Endothelial cell of umbilical vein (primary cell): ENCODE measurements around the gene CDR2. TPM values are rescaled to one million over a fixed set of nuclear protein-coding genes. Genes with fewer than 3 reads are reported as not detected.

ENCODE experiments used
- BruUV-seq: library from RNA; stranded (reverse); fragments of 400-500 nt; replicated peaks from 2 replicates; lab custom pipeline; 2021; lab: Mats Ljungman, UMichigan
- CTCF ChIA-PET: fragments of 300-600, 350-600 bp; sonication (Branson Sonifier 250); formaldehyde crosslinking; loops from one replicate; lab custom pipeline; 2021; ENCODE audit warnings: antibody characterized with exemption, inconsistent platforms; lab: Charles Lee
- POLR2A ChIA-PET: fragments of 300-600, 350-600 bp; sonication (Branson Sonifier 250); formaldehyde crosslinking; loops from one replicate; lab custom pipeline; 2021; ENCODE audit warnings: antibody characterized with exemption, inconsistent platforms; lab: Charles Lee
- DNase-seq: peaks from one replicate; pipeline ENCODE4 v3.0.0-alpha.2; 2011; ENCODE audit warnings: low read depth, low spot score
- FAIRE-seq: peaks from 2 replicates; lab custom pipeline; 2011; peaks lifted over from hg19 to GRCh38; lab: Jason Lieb, UNC
- H2AFZ ChIP-seq: 2 replicates; pipeline ENCODE4 v1.6.0; 2012; ENCODE audit warnings: low read depth, low read length, control low read depth, inconsistent platforms
- H3K27ac ChIP-seq: 2 replicates; pipeline ENCODE4 v1.5.1; 2011; ENCODE audit warnings: low read depth, mild to moderate bottlenecking, control low read depth, low read length, moderate library complexity; ENCODE audit not compliant: insufficient read depth
- H3K27me3 ChIP-seq, 2 experiments: 2 replicates each; pipeline versions ENCODE4 v1.6.0 to v1.6.1; 2011; ENCODE audit warnings: low read length in 2 of 2, mixed read lengths in 1 of 2; ENCODE audit not compliant: control insufficient read depth in 2 of 2, insufficient read depth in 2 of 2
- H3K36me3 ChIP-seq, 2 experiments: 2 replicates in 1 of 2; 3 replicates in 1 of 2; pipeline ENCODE4 v1.5.1; 2011; ENCODE audit warnings: low read length in 2 of 2, mild to moderate bottlenecking in 1 of 2, moderate library complexity in 1 of 2; ENCODE audit not compliant: control insufficient read depth in 2 of 2, insufficient read depth in 2 of 2; ENCODE audit errors: extremely low read depth in 1 of 2
- H3K4me1 ChIP-seq: 3 replicates; pipeline ENCODE4 v1.5.1; 2011; ENCODE audit warnings: mild to moderate bottlenecking, low read length; ENCODE audit not compliant: control insufficient read depth, insufficient read depth; ENCODE audit errors: extremely low read depth
- H3K4me2 ChIP-seq: 2 replicates; pipeline ENCODE4 v1.6.1; 2011; ENCODE audit warnings: low read length, control low read depth, mixed read lengths; ENCODE audit not compliant: insufficient read depth
- H3K4me3 ChIP-seq, 3 experiments: fragments of 200-600 bp in 1 of 3; sonication (generic), shearing (Covaris generic) in 1 of 3; replicated peaks in 1 of 3; 2 replicates each; pipeline ENCODE4 v1.5.1; 2011 to 2016; ENCODE audit warnings: control low read depth in 3 of 3, low read length in 3 of 3, mild to moderate bottlenecking in 2 of 3, inconsistent platforms in 1 of 3, low read depth in 1 of 3, moderate library complexity in 1 of 3; ENCODE audit not compliant: insufficient read depth in 1 of 3
- H3K79me2 ChIP-seq: 2 replicates; pipeline ENCODE4 v1.6.0; 2012; ENCODE audit warnings: low read length, inconsistent platforms; ENCODE audit not compliant: control insufficient read depth, insufficient read depth
- H3K9ac ChIP-seq: replicated peaks from 2 replicates; pipeline ENCODE3; 2011; ENCODE audit warnings: low read length, control low read depth; ENCODE audit not compliant: insufficient read depth; ENCODE audit errors: extremely low read depth
- H3K9me1 ChIP-seq: replicated peaks from 3 replicates; pipeline ENCODE4 v1.6.0; 2011; ENCODE audit warnings: mild to moderate bottlenecking, low read length; ENCODE audit not compliant: control insufficient read depth, insufficient read depth; ENCODE audit errors: extremely low read depth
- H3K9me3 ChIP-seq: replicated peaks from 2 replicates; pipeline ENCODE4 v1.5.1; 2012; ENCODE audit warnings: low read length, inconsistent platforms; ENCODE audit not compliant: control insufficient read depth, insufficient read depth
- H4K20me1 ChIP-seq: replicated peaks from 2 replicates; pipeline ENCODE3; 2011; ENCODE audit warnings: mild to moderate bottlenecking, low read length; ENCODE audit not compliant: control insufficient read depth, insufficient read depth; ENCODE audit errors: extremely low read depth
- CTCF ChIP-seq, 2 donors: IDR thresholded peaks; 1 replicate in 1 of 2; 2 replicates in 1 of 2; pipeline ENCODE4 v1.5.1; 2011; ENCODE audit warnings: low read length in 2 of 2, mild to moderate bottlenecking in 2 of 2, moderate library complexity in 2 of 2, control low read depth in 1 of 2, inconsistent platforms in 1 of 2, low read depth in 1 of 2; ENCODE audit not compliant: insufficient read depth in 1 of 2; ENCODE audit errors: extremely low read depth in 1 of 2
- EZH2 ChIP-seq: IDR thresholded peaks from 2 replicates; pipeline ENCODE4 v1.6.1; 2012; ENCODE audit warnings: borderline replicate concordance, low read depth, mild to moderate bottlenecking, moderate library complexity, low read length, inconsistent platforms; ENCODE audit not compliant: severe bottlenecking
- FOS ChIP-seq: IDR thresholded peaks from 2 replicates; pipeline ENCODE4 v1.6.1; 2011; ENCODE audit warnings: mild to moderate bottlenecking, low read length, moderate library complexity, borderline replicate concordance; ENCODE audit not compliant: insufficient read depth
- GATA2 ChIP-seq: IDR thresholded peaks from 2 replicates; pipeline ENCODE4 v1.7.0; 2011; ENCODE audit warnings: low read depth, mild to moderate bottlenecking, moderate library complexity, mixed read lengths, low read length; ENCODE audit not compliant: insufficient read length, insufficient read depth
- JUN ChIP-seq: IDR thresholded peaks from 2 replicates; pipeline ENCODE4 v1.6.1; 2011; ENCODE audit warnings: borderline replicate concordance, low read depth; ENCODE audit not compliant: insufficient read length, insufficient read depth
- MAX ChIP-seq: IDR thresholded peaks from 2 replicates; pipeline ENCODE4 v1.6.1; 2011; ENCODE audit not compliant: insufficient read depth, insufficient read length
- MYC ChIP-seq: IDR thresholded peaks from one replicate; pipeline ENCODE4 v1.6.1; 2011; ENCODE audit warnings: mild to moderate bottlenecking, low read depth, low read length
- POLR2A ChIP-seq: IDR thresholded peaks from 2 replicates; pipeline ENCODE4 v1.6.1; 2012; ENCODE audit warnings: low read depth, mild to moderate bottlenecking, control low read depth, low read length
- POLR2AphosphoS5 ChIP-seq: IDR thresholded peaks from 2 replicates; pipeline ENCODE4 v1.6.1; 2012; ENCODE audit warnings: low read depth, mild to moderate bottlenecking, control low read depth, low read length, moderate library complexity; ENCODE audit not compliant: insufficient read depth
- dilution Hi-C: fragments of 300-500 bp; cut with MboI; formaldehyde crosslinking; loops from one replicate; pipeline ENCODE4 v1.15.0; 2019; ENCODE audit warnings: low sequenced_read_pairs; ENCODE audit not compliant: extremely low pct_ligation_motif_present
- intact Hi-C: fragments of 100-400 bp; cut with micrococcal nuclease; formaldehyde crosslinking; loops from one replicate; pipeline ENCODE4 v1.10.0; 2022
- polyA plus RNA-seq, 4 experiments: library from polyadenylated mRNA; depleted of rRNA in 3 of 4; stranded (reverse) in 3 of 4; unstranded in 1 of 4; fragments of >200 nt; gene quantifications; 2 replicates each; pipeline versions ENCODE4 v1.2.1 to v1.2.3, GENCODE V29; 2011 to 2012; ENCODE audit warnings: missing spikeins in 1 of 4
- total RNA-seq: library from RNA; stranded (reverse); gene quantifications from 2 replicates; pipeline ENCODE4 v1.2.3, GENCODE V29; 2021

CDR2 gene
- total and polyA plus RNA-seq, 2 donors (not counting 3 experiments of a cell fraction or from before 2014, with no cell fraction given): 35.3 to 61.9 TPM

GRCh38 chr16:22375117-22375962, 921 bp upstream of the CDR2 start:
- POLR2A ChIA-PET: interaction anchor here (0.6 kb wide), 1 partner anchor 28 kb away, joined by 7 read pairs; no protein-coding TSS in a partner anchor
- TSS peak; percentile 61 for BruUV-seq
- H3K4me1 ChIP-seq: peaks cover 32% of the 10 kb centered on the region

More at GRCh38 chr16:22375117-22375962, 921 bp upstream of the CDR2 start:
- H3K27me3 ChIP-seq: no peaks in the 10 kb centered on the region
- peaks cover 40% of the 10 kb centered on the region for H3K79me2 ChIP-seq
- no peaks in the 10 kb centered on the region for H3K9me3 ChIP-seq
- FAIRE-seq: no peak
- H3K27ac ChIP-seq: no peak overlapping the region
- no peak for DNase-seq
- intact Hi-C loops: no loop called here
- H4K20me1 ChIP-seq: peaks cover 3% of the 10 kb centered on the region
- peak overlapping the region; percentile 82 to 97 (median 87) for H3K4me3 ChIP-seq
- TF ChIP-seq GATA2 (no peak), EZH2 (no peak), POLR2AphosphoS5 (no peak), FOS (no peak), CTCF (IDR thresholded peaks at IDR 0.05; ENCODE audit: extremely low read depth in 1 of 2, insufficient read depth in 1 of 2, low read depth in 1 of 2, low read length in 2 of 2) (no peak), POLR2A (no peak), MAX (no peak), JUN (no peak), MYC (no peak)
- no peaks in the 10 kb centered on the region for H3K9me1 ChIP-seq
- H3K36me3 ChIP-seq: peaks cover 0 to 2% of the 10 kb centered on the region in 2 experiments
- peak overlapping the region; percentile 85 for H3K4me2 ChIP-seq
- CTCF ChIA-PET: interaction anchor here (0.6 to 1.8 kb wide), 5 partner anchors 9 to 54 kb away, joined by 3 to 5 read pairs (median 3); no protein-coding TSS in a partner anchor
- dilution Hi-C loops: no loop called here
- peak overlapping the region; percentile 74 for H2AFZ ChIP-seq
- H3K9ac ChIP-seq: peak overlapping the region; percentile 94
